C1 segment of cervical spinal cord (tissue), 14 donors: ENCODE results near the gene FEV.
"Not testable (repeated sequence)": the region's sequence is repeated elsewhere in the genome, so short reads cannot be mapped to it uniquely, and the experiment has no call there.

Experiments
- DNase-seq, 14 donors: peaks; one replicate each; lab custom pipeline; 2025; lab: John Stamatoyannopoulos, UW

The FEV gene

GRCh38 chr2:218946621-218947020 is 38.4 kb downstream of the FEV start:
- DNase-seq = no peak

DNA sequence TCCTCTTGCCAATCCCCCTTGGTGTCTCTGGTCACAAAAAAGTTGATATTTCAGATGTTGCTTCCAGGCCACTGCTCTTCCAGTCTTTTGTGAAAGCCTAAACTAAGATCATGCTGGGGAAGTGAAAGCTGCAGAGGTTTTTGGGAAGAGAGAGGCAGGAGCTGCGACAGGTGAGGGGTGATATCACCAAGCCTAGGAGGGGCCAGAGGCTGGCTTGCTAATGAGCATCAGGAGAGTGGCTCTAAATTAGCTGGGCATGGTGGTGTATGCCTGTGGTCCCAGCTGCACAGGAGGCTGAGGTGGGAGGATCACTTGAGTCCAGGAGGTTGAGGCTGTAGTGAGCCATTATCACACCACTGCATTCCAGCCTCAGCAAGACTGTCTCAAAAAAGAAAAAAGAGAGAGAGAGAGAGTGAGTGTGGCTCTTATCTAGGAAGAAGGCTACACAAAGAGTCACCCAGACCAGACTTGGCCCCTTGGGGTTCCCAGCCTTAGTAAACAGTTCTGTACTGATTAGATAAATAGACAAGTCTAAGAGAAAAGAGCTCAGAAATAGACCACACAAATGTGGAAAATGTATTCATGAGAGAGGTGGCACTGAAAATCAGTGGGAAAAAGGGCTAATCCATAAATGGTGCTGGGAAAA is 40.1 kb downstream of the FEV start:
- DNase-seq = no peak

GRCh38 chr2:218931751-218932150 is 53.2 kb downstream of the FEV start:
- DNase-seq = not testable (repeated sequence)
